MCF 10A (cell line): ENCODE data around the gene PER2. TPM values are rescaled to one million over a fixed set of nuclear protein-coding genes. Genes with fewer than 3 reads are reported as not detected.

ENCODE experiments used
- BruUV-seq: library from RNA; stranded (reverse); fragments of 400-500 nt; replicated peaks from 2 replicates; lab custom pipeline; 2021; lab: Mats Ljungman, UMichigan
- CTCF ChIA-PET: fragments of 300-600 bp; sonication (Branson Sonifier 250); formaldehyde crosslinking; extraction: SDS; loops from one replicate; lab custom pipeline; 2021; ENCODE audit warnings: antibody characterized with exemption, inconsistent platforms; lab: Yijun Ruan, JAX
- POLR2A ChIA-PET: fragments of 300-600, 350-650 bp; sonication (Branson Sonifier 250); formaldehyde crosslinking; extraction: SDS; loops from one replicate; lab custom pipeline; 2020; ENCODE audit warnings: antibody characterized with exemption, inconsistent platforms; lab: Yijun Ruan, JAX
- DNase-seq: peaks from one replicate; pipeline ENCODE4 v3.0.0-alpha.2; 2018; ENCODE audit not compliant: unreplicated experiment
- H3K27ac Mint-ChIP-seq: one replicate; pipeline ENCODE4 v1.8.0; 2022; ENCODE audit warnings: mild to moderate bottlenecking, low read depth, mixed read lengths; ENCODE audit not compliant: unreplicated experiment
- H3K27me3 Mint-ChIP-seq: one replicate; pipeline ENCODE4 v1.8.0; 2022; ENCODE audit warnings: mixed read lengths; ENCODE audit not compliant: insufficient read depth, unreplicated experiment
- H3K36me3 Mint-ChIP-seq: one replicate; pipeline ENCODE4 v1.8.0; 2022; ENCODE audit warnings: mild to moderate bottlenecking, moderate library complexity, mixed read lengths; ENCODE audit not compliant: insufficient read depth, unreplicated experiment
- H3K4me1 Mint-ChIP-seq: one replicate; pipeline ENCODE4 v1.8.0; 2022; ENCODE audit warnings: mixed read lengths; ENCODE audit not compliant: insufficient read depth, unreplicated experiment
- H3K4me3 Mint-ChIP-seq: one replicate; pipeline ENCODE4 v1.8.0; 2022; ENCODE audit warnings: mild to moderate bottlenecking, moderate library complexity, mixed read lengths; ENCODE audit not compliant: unreplicated experiment
- H3K9me3 Mint-ChIP-seq: one replicate; pipeline ENCODE4 v1.8.0; 2022; ENCODE audit warnings: mixed read lengths; ENCODE audit not compliant: unreplicated experiment
- CTCF ChIP-seq: fragments of 200-600 bp; IDR thresholded peaks from one replicate; pipeline ENCODE4 v1.8.0; 2022; ENCODE audit warnings: antibody characterized with exemption, mild to moderate bottlenecking; ENCODE audit not compliant: unreplicated experiment
- intact Hi-C: fragments of 100-400 bp; cut with micrococcal nuclease; formaldehyde crosslinking; loops from 2 replicates; pipeline ENCODE4 v1.14.1; 2022
- total RNA-seq: library from RNA; stranded (reverse); gene quantifications from 2 replicates; pipeline ENCODE4 v1.2.3, GENCODE V29; 2022

Gene PER2
- total RNA-seq, 1 experiment from 2014 or later = 8.9 TPM

GRCh38 chr2:238256111-238256510, 32.3 kb downstream of the PER2 start:
- DNase-seq = no peak
- ChIA-PET POLR2A (interaction anchor here (1.3 to 2.3 kb wide), 2 partner anchors 12 to 17 kb away, joined by 3 to 5 read pairs; no protein-coding TSS in a partner anchor), CTCF (interaction anchor here (0.6 to 3.4 kb wide), 20 partner anchors 9 to 428 kb away, joined by 3 to 18 read pairs (median 4); no protein-coding TSS in a partner anchor)
- no peak for TF ChIP-seq CTCF
- no peaks in the 10 kb centered on the region for H3K27me3 Mint-ChIP-seq
- no peaks in the 10 kb centered on the region for H3K9me3 Mint-ChIP-seq
- H3K4me3 Mint-ChIP-seq = no peak overlapping the region
- BruUV-seq = no TSS peak
- peaks cover 69% of the 10 kb centered on the region for H3K36me3 Mint-ChIP-seq
- no peaks in the 10 kb centered on the region for H3K4me1 Mint-ChIP-seq
- no peak overlapping the region for H3K27ac Mint-ChIP-seq
- intact Hi-C loops = loop anchor here (1.0 to 5.0 kb wide), 6 partner anchors 31 to 398 kb away; partner anchors contain the start of gene TRAF3IP1

GRCh38 chr2:238255636-238256035, 32.8 kb downstream of the PER2 start:
- TF ChIP-seq CTCF = no peak
- Mint-ChIP-seq H3K9me3 (no peaks in the 10 kb centered on the region), H3K36me3 (peaks cover 64% of the 10 kb centered on the region), H3K27ac (no peak overlapping the region), H3K4me3 (no peak overlapping the region), H3K4me1 (no peaks in the 10 kb centered on the region), H3K27me3 (no peaks in the 10 kb centered on the region)
- CTCF ChIA-PET = interaction anchor here (0.6 to 3.4 kb wide), 17 partner anchors 7 to 631 kb away, joined by 3 to 18 read pairs (median 4); no protein-coding TSS in a partner anchor
- BruUV-seq = no TSS peak
- POLR2A ChIA-PET = interaction anchor here (1.3 to 2.3 kb wide), 2 partner anchors 12 to 18 kb away, joined by 3 to 5 read pairs; no protein-coding TSS in a partner anchor
- intact Hi-C loops = loop anchor here (1.0 to 5.0 kb wide), 6 partner anchors 31 to 397 kb away; partner anchors contain the start of gene TRAF3IP1
- DNase-seq = no peak

GRCh38 chr2:238255151-238255551, 33.3 kb downstream of the PER2 start:
- Mint-ChIP-seq H3K4me3 (no peak overlapping the region), H3K36me3 (peaks cover 62% of the 10 kb centered on the region), H3K27ac (no peak overlapping the region), H3K4me1 (no peaks in the 10 kb centered on the region), H3K9me3 (no peaks in the 10 kb centered on the region), H3K27me3 (no peaks in the 10 kb centered on the region)
- ChIA-PET POLR2A (interaction anchor here (2.3 kb wide), 1 partner anchor 13 kb away, joined by 5 read pairs; no protein-coding TSS in a partner anchor), CTCF (interaction anchor here (0.6 to 3.4 kb wide), 9 partner anchors 8 to 632 kb away, joined by 3 to 18 read pairs (median 4); no protein-coding TSS in a partner anchor)
- DNase-seq = no peak
- no peak for TF ChIP-seq CTCF
- intact Hi-C loops = loop anchor here (5.0 kb wide), 1 partner anchor 87 kb away; no protein-coding TSS in a partner anchor
- no TSS peak for BruUV-seq

- Mint-ChIP-seq H3K4me3 (no peak overlapping the region), H3K36me3 (peaks cover 66% of the 10 kb centered on the region), H3K9me3 (no peaks in the 10 kb centered on the region), H3K27ac (no peak overlapping the region), H3K4me1 (no peaks in the 10 kb centered on the region), H3K27me3 (no peaks in the 10 kb centered on the region)
- intact Hi-C loops = no loop called here
- TF ChIP-seq CTCF = no peak
- no peak for DNase-seq
- CTCF ChIA-PET = interaction anchor here (0.7 to 3.4 kb wide), 6 partner anchors 9 to 665 kb away, joined by 3 to 16 read pairs (median 4); no protein-coding TSS in a partner anchor
- no TSS peak for BruUV-seq
- POLR2A ChIA-PET = interaction anchor here (0.7 to 2.3 kb wide), 3 partner anchors 14 to 425 kb away, joined by 3 to 5 read pairs (median 4); no protein-coding TSS in a partner anchor
Observed at GRCh38 chr2:238254095-238254723, 34.2 kb downstream of the PER2 start.
